ENCODE results near the gene GNG4.
"Not testable (repeated sequence)": the region's sequence is repeated elsewhere in the genome, so short reads cannot be mapped to it uniquely, and the experiment has no call there.

Gene GNG4

DNA sequence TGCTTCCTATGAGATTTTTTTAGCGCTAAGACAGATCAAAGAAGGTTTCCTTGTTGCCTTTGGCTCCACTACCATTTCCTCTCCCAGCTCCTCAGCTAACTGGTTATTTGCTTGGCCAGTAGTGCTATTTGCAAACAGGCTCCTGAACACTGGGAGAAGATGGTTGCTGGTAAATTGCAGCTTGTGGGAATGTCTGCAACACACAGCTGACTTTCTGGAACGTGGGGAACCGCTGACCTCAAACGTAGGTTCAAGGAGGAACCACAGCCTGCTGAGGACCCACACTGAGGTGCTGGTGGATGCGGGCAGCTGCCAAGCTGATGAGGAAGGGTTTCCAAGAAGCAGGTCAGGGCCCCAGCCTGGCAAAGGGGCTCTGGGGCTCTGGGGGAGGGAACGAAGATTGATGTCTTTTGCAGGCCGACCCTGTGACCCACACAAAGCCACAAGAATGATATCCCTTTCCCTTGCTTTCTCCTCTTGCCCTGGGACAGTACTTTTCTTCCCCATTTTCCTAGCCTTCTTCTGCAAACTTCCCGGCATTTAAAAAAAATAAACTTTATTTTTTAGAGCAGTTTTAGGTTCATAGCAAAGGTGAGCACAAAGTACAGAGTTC lies 24.8 kb downstream of the GNG4 start:
- DNase-seq: no peak

DNA sequence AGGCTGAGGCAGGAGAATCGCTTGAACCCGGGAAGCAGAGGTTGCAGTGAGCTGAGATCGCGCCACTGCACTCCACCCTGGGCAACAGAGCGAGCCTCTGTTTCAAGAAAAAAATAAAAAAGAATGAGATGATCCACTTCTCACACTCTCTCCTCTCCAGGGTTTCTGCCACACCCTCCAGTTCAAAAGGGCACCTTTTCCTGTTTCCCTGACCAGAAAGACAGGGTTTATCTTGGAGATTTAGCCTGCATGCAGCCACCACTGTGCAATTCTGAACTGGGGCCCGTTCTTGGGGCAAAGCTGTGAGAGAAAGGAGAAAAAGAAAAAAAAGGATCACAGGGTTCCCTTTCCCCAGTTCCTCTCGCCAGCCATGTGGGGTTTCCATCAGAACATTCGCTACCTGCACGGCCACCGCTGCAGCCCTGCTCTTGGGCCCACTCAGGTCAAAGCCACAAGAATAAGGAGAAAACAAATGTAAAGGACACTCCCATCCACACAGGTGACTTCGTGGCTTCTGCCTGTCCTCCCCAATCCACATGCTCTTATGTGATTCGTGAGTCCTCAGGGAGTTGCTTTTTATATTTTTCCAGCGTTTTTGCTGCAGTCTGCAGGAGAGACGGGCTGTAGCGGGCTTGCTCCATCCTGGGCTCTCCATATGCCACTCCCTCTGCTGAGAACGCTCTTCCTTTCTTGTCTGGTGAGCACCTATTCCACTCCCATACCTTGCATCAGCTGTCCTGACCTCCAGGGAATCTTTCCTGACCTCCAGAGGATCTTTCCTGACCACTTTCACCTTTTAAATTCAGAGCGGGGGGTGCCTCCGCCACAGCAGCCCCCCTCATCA lies 26.4 kb downstream of the GNG4 start:
- DNase-seq: no peak

DNA sequence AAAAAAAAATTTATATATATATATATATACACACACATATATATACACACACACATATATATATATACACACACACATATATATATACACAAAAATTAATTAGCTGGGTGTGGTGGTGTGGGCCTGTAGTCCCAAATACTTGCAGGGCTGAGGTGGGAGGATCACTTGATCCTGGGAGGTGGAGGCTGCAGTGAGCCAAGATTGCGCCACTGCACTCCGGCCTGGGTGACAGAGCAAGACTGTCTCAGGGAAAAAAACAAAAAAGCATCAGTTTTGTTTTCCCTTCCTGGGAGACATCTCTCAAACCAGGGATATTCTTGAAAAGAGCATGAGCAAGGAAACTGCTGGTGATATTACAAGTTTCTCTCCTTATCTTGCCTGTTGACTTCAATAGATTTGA lies 30.4 kb downstream of the GNG4 start:
- not testable (repeated sequence) for DNase-seq

DNA sequence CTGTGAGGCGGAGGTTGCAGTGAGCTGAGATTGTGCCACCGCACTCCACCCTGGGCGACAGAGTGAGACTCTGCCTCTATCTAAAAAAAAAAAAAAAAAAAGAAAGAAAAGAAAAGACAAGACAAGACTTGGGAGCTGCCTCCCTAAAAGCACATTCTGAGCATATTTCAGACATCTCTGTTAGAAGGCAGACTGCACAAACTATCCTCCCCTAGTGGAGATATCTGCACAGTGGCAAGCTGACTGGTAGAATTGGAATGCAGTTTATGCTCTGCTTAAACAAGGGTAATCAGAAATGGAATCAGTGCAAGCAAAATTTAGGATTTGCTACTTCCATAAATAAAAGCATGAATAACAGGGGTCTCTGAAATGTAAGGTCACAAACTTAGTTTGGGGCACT lies 31.8 kb downstream of the GNG4 start:
- no peak for DNase-seq

DNA sequence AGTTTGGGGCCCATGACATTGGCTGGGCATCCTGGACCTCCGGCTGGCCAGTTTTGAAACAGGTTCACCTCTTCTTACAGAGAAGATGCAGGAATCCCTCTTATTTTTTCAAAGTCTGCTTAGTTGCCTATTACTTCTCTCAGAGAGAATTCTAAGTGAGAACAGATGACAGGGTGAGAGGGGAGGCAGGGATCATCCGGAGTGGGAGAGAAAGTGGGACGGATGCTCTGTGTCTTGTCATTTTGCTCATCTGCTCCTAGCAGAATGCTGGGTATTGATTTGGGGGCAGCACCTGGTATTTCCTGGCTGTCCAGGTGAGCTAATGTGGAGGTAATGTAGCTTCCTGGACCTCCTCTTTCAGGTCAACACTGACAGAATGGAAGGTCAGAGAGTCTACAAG lies 32.4 kb downstream of the GNG4 start:
- DNase-seq: no peak

DNA sequence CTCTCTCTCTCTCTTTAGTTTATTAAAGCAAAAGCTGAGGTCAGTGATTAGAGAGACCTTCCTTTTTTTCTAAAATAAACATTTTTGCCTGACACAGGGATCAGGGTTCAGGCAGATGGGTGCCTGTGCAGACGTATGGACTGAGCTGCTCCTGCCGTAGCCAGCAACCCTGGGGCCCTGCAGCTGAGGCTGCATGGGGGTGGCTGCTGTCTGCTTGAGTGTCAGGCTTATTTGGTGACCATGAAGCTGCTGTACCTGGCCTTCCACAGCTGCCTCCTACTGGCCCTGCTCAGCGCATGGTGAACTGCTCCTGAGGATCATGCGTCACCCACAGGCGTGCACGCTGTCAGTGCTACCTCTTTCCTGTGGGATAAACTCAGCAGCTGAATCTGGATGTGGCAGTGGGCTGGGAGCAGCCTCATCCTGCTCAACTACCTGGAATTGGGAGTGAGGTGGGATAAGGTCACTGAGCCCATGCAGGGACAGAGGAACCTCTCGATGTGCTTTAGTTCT lies 35.1 kb downstream of the GNG4 start:
- DNase-seq: no peak

DNA sequence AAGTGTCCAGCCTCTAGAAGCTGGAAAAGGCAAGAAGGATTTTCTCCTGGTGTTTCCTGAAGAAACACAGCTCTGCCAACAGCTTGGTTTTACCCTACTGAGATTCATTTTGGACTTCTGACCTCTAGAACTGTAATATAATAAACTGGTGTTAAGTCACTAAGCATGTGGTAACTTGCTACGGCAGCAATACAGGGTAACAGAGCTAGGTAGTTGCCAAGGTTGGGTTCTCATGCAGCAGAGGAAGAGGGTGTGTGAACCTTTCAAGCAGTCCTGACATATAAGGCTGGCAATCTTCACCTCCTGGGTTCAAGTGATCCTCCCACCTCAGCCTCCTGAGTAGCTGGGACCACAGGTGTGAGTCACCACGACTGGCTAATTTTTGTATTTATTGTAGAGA lies 36.0 kb downstream of the GNG4 start:
- DNase-seq: no peak

DNA sequence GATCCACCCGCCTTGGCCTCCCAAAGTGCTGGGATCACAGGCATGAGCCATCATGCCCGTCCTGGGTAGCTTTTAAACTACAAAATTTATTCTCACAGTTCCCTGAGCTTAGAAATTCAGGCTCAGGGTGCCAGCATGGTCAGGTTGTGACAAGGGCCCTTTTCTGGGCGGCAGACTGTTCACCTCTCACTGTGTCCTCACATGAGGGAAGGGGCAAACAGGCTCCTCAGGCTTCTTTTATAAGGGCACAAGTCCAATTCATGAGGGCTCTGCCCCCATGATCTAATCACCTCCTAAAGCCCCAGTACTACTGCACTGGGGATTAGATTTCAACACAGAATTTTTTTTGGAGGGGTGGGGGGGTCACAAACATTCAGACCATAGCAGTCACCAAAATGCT lies 36.8 kb downstream of the GNG4 start:
- no peak for DNase-seq

DNA sequence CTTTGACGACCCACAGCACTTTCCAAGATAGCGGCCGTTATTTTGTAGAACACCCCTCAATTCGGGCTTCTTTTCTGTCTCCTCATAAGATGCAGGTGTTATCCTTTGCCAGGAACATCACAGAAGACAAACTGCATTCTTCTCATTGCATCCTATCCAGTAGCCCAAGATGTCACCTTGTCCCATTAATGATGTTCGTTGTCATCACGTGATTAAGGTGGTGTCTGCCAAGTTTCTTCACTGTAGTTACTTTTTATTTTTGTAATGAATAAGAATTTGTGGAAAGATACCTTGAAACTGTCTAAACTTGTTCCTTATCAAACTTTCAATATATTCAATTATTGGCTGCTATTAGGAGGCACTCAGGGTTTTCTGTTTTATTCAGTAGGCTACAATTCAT lies 39.4 kb downstream of the GNG4 start:
- no peak for DNase-seq

DNA sequence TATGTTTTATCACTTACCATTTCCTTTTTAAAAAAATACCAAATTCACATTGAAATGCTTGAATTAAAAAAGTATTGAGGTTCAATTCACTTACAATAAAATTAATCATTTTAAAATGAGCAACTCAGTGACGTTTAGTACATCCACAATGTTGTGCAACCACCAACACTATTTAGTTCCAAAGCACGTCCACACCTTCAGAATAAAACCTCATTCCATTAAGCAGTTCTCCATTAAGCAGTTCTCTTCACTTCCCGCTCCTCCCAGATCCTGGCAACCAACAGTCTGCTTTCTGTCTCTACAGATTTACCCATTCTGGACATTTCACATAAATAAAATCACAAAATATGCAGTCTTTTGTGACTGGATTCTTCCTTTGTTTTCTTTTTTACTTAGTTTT lies 41.3 kb downstream of the GNG4 start:
- no peak for DNase-seq

DNA sequence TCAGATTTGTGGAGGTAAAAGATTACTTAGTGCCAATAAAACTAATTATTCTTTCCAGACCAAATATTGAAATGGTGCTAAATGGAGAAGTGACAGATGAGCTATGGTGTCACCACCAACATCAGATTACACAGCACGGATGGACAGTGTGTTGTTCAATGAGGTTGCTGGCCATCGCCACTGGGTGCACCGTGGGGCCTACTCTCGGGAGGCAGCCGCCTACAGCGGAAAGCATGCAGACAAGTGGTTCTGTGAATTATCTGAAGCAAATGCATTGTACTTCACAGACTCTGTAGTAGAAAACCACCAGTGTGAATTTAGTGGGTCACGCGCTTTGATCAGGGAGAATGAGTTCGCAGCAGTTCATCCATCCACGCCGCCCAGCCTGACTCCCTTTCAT lies 42.3 kb downstream of the GNG4 start:
- DNase-seq: no peak

DNA sequence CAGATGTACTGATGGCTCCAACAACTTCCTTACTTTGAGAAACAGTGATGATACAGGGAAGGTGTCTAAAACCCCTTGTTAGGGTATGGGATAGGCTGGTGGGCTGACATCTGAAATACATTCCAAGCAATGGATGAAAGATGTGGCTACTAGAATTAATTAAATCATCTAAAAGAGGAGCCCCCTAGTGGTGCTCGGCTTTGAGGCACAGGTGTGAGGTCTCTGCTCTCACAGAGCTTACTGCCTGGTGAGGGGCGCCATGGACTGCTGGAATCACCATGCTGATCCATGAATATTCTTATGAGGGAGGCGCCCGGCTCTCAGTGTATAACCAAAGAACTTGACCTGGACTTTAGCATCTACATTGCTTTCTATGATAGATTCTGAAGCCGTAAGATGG lies 48.5 kb downstream of the GNG4 start:
- DNase-seq: peak; percentile 24

DNA sequence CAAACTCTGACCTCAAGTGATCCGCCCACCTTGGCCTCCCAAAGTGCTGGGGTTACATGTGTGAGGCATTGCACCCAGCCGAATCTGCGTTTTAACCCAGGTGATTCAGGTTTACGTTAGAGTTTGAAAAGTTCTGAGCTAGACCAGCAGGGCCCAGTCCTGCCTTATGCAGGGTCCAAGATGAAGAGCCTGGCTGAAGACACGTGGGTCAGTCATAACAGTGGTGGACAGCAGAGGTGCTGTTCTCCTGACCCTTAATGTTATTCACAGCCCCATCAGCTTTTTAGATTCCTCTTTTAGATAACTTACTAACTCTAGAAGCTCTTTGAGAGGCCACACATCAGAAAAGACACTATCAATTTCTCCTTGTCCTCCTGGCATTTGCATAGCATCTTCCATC lies 50.0 kb downstream of the GNG4 start:
- no peak for DNase-seq

DNA sequence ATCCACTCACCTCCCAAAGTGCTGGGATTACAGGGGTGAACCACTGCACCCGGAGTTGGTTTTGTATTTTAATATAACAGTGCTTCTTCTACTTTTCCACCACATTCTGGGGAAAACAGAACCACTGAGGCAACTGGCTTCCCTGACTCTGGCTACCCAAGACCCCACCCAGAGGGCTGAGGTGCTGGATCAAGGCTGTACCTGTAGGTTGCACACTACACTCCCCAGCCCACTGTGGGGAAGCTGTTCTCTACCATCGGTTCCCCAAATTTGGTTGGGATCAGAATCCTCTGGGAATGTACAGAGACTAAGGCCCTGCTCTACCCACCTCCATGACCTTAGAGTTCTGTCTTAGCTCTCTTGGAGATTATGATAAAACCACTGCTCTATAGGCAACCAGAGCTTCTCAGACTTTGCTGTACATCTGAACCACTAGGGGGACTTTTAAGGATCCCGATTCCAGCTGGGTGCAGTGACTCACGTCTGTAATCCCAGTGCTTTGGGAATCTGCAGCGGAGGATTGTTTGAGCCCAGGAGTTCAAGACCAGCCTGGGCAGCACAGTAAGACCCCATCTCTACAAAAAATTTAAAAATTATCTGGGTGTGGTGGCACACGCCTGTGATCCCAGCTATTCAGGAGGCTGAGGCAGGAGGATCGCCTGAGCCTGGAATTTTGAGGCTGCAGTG lies 51.6 kb downstream of the GNG4 start:
- DNase-seq: no peak

DNA sequence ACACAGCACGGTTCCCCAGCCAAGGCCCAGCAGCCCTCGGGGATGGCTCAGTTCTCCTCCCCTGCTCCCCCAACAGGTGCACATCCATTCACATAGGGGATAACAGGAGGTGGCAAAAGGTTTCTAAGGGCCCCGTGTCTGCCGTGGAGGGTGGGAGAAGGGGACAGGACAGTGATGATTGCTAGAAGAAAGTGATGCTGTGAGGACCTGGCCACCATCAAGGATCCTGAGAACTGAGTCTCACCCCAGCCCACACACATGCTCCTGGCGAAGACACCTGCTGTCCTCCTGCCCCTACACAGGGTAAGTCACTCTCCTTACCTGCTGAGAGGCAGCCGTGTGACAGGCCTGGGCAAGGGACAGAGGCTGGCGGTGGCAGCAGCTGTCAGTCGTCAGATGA lies 54.5 kb downstream of the GNG4 start:
- DNase-seq: no peak

DNA sequence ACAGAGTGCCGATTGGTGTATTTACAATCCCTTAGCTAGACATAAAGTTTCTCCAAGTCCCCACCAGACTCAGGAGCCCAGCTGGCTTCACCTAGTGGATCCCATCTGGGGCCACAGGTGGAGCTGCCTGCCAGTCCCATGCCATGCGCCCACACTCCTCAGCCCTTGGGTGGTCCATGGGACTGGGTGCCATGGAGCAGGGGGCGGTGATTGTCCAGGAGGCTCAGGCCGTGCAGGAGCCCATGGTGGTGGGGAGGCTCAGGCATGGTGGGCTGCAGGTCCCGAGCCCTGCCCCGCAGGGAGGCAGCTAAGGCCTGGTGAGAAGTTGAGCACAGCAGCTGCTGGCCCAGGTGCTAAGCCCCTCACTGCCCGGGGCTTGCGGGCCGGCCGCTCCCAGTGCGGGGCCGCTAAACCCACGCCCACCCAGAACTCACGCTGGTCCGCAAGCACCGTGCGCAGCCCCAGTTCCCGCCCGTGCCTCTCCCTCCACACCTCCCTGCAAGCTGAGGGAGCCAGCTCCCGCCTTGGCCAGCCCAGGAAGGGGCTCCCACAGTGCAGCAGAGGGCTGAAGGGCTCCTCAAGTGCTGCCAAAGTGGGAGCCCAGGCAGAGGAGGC lies 55.2 kb downstream of the GNG4 start:
- not testable (repeated sequence) for DNase-seq

DNA sequence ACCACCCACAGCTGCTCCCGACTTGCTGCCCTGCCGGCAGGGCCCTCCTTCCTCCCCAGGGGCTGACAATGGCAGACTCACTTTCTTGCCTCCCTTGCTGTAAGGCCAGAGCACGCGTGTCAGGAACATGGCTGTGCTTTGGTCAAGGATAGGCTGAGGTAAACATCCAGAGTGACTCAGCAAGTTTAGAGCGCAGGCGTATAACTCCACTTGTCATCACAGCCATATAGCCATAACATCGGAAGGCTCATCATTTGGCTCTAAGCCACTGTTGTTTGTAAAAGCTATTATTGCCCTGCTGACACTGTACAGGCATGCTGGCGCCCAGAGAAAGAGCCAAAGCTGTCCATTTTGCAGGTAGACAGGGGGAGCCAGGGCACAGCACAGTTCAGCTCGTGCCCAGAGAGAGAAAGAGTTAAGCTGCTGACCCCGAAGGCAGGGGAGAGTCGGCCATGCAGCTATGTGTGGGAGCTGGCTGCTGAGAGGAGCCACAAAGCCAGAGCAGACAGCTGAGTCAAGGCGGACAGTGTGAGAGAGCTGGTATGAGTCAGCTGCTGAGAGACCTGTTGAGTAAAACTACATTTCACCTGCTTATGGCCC lies 60.6 kb downstream of the GNG4 start:
- DNase-seq: no peak

DNA sequence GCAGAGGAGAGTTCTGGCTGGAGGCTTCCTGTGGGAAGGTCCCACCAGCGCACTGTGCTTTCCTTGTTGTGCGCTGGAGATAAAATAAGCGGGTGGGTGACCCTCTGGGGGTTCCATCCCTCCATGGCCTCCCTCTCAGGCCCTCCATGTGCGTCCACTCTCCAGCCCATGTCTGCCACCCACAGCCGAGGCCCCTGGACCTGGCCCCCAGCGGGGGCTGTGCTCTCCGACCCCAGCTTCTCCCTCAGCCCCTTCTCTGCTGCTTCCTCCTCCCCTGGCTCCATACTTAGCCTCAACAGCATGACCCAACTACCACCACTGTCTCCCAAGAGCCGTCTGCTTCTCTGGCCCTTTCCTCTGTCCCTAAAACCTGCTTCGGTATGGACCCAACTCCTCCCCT lies 61.4 kb downstream of the GNG4 start:
- DNase-seq: no peak

DNA sequence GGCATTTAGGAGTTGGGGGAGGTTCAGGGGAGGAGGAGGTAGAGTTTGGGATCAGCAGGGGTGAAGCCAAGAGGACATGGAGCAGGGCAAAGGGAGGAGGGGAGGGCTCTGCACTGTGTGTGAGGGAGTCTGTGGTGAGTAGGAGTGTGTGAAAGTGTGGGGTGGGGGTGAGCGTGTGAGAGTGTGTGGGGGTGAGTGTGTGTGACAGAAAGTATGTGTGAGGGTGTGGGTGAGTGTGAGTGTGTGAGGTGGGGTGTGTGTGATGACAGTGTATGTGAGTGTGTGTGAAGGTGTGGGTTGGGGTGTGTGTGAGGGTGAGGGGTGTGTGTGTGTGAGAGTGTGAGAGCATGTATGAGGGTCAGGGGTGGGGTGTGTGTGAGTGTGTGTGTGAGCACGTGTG lies 62.6 kb downstream of the GNG4 start:
- DNase-seq: no peak

DNA sequence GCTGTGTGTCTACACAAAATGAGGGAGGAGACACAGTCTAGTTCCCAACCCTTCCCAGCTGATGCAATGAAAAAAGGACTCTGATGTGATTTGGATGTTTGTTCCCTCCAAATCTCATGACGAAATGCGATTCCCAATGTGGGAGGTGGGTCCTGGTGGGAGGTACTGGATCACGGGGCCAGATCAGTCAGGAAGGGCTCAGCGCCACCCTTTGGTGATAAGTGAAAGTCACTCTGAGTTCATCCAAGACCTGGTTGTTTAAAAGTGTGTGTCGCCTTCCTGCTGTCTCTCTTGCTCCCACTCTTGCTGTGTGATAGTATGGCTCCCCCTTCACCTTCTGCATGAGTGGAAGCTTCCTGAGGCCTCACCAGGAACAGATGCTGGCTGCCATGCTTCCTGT lies 63.2 kb downstream of the GNG4 start:
- DNase-seq: no peak

DNA sequence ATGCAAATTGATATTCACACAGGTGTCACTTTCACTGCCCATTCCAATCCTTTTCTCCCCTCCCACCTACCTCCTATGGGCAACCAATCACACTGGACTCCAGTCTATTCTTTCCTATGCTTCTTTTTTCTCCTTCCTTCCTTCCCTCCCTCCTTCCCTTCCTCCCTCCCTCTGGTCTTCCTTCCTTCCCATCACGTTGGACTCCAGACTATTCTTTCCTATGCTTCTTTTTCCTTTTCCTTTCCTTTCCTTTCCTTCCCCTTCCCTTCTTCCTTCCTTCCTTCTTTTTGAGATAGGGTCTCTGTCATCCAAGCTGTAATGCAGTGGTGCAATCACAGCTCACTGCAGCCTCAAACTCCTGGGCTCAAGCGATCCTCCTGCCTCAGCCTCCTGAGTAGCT lies 64.6 kb downstream of the GNG4 start:
- no peak for DNase-seq

DNA sequence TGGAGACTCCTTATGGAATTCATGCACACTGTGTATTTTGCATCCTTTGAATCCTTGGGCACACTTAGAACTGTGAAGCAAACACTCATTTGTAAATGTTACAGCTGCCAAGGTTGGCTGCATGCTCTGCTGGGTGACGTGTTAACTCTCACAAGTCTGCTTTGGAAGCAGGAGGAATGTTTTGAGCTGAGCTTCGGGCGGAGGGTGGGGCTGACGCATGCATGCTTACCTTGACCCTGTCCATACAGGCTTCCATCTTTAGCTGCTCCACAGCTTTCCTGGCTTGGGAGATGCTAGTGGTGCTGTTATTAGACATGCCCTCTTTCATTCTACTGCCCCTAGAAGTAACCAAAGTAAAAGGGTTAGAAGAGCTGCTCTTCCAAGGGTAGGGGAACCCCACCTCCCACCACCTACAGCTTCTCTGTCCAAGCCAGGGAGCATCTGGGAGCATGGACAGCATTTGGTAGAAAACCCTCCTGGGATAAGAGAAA lies 66.0 kb downstream of the GNG4 start:
- no peak for DNase-seq

DNA sequence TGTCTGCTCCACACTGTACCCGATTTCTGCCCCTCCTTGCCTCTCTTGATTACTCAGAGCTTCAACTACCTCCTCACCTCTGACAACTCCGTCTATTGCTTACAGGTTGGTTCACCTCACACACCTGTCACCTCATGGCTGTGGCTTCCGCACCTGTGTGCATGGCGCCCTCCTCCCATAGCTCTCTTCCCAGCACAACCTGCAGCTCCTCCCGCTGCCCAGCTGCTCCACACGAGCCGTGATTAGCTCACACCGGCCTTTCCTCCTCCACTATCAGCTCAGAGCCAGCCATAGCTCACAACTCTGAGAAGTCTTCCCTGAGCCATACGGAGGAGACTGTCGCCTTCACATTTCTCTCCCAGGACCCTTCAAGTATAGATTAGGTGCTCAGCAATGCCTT lies 67.5 kb downstream of the GNG4 start:
- no peak for DNase-seq
